ENCODE measurements around the gene SLC6A18.
"Not testable (repeated sequence)": the region's sequence is repeated elsewhere in the genome, so short reads cannot be mapped to it uniquely, and the experiment has no call there.

Gene SLC6A18

DNA sequence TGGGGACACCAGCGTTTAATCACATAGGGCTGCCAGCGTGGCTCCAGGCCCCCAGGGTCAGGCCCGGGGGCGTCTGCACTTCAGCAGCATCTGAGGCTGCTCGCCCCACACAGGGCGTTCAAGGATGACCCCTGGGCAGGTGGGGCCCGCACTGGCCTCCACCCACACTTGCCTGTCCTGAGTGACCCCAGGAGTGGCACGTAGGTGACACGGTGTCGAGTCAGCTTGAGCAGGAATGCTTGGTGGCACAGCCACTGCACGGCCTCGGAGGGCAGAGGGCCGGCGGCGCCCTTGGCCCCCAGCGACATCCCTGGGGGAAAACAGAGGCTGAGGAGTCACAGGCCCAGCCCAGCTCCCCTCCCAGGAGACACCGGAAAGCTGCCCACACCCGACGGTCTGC lies 29.0 kb downstream of the SLC6A18 start:
- no peak for DNase-seq (ENCODE audit: low read depth in 2 of 2)

DNA sequence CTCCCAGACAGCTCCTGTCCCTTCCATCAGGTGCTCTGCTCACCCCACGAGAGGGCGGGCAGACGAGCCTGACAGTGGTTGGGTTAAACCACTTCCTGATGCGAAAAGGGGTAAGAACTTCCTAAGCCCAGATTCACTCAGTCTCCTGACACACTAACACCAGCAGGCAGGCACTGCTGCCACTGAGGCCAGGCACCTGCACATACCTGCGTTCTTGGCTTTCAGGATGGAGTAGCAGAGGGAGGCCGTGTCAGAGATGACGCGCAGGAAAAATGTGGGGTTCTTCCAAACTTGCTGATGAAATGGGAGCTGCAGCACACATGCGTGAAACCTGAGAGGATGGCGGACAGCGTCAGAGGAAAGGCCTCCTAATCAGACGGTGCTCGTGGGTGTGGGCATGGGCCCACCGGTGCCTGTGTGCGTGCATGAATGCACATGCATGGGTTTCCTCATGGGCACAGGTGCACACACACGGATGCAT lies 29.9 kb downstream of the SLC6A18 start:
- DNase-seq (ENCODE audit: low read depth in 2 of 2): no peak

DNA sequence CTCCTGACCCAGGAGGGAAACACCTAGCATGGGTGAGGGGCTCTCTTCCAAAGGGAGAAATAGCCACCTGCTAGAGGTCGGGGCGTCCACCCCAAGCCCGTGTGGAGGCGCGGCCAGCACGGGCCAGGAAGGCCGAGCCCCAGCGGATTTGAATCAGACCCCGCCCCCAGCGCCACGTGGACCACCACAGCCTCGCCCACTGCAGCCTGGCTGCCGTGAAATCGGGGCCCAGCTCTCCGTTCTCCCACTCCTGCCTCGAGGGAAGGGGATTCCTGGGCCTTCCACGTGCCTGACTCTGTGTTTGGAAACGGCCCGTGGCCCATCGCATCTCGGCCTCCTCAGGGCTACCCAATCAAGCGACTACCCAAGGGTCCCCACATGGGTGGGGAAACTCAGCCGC lies 31.6 kb downstream of the SLC6A18 start:
- no peak for DNase-seq (ENCODE audit: low read depth in 2 of 2)

DNA sequence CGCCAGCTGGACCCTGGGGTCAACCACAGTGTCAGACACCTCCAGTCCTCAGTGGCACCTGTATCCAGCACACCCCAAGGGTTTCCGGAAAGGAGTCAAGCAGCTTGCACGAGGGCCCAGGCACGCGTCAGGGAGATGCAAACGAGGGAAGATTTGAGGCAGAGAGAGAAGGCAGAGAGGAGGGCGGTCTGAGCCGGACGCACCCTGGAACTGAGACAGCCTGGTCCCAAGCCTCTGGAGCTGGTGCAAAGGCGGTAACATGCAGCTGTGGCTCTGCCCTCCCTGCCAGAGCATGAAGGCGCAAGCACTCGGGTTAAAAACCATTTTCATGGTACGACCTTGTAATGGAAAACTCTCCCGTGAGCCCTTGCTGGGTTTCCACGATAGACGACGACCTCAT lies 32.2 kb downstream of the SLC6A18 start:
- DNase-seq (ENCODE audit: low read depth in 2 of 2): no peak

DNA sequence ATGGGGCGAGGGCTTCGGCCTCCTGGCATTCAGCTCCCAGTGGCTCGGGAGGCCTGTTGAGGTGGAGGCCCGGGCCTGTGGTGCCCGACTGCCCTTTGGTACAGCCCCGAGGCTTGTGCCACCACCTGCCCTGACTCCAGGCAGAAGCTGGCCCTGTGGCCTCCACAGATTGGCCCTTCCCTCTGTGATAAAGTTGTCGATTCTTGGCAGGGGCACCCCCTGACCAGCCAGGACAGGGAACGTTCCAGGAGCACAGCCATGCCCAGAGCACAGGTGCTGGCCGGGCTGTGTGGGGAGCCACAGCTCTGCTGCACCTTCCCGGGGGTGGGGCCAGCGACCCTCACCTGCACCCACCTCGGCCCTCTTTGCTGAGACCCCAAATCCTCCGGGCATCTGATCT lies 32.7 kb downstream of the SLC6A18 start:
- no peak for DNase-seq (ENCODE audit: low read depth in 2 of 2)

DNA sequence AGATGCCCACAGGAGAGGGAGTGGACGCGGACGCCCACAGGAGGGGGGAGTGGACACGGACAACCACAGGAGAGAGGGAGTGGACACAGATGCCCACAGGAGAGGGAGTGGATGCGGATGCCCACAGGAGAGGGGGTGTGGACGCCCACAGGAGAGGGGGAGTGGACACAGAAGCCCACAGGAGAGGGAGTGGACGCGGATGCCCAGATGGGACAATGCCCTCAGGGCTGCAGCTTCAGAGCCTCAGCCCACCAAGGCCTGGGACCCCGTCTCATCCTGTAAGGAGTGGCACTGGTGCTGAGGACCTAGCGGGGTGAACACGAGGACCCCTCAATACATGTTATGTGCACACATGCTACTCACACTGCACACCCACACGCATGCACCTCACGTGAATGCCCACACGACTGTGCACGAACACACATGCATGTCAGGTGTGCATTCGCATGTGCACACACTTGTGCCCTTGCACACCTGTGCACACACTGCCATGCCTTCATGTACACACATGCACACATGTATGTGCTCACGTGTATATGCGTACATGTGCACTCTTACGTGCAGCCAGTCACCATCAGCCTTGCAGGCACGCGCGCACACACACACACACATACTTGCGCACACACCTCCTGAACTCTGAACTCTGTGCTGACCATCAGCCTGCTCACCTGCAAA lies 34.8 kb downstream of the SLC6A18 start:
- no peak for DNase-seq (ENCODE audit: low read depth in 2 of 2)

DNA sequence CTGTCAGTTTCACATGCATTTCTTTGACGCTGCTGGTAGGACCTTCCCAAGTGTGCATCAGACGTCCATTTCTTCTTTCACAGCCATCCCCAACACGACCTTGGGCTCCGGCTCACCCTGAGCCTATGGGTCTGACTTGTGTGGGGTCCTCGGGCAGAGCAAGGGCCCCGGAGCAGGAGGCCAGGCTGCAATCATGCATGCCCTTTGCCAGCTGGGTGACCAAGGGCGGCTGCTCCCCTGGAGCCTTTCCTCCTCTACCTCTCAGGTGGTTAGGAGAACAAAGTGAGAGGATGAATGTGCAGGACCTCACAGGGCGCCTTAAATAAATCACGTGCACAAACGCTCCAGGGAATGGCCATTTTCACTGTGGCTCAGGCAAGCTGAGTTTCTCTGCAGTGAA lies 36.5 kb downstream of the SLC6A18 start:
- DNase-seq (ENCODE audit: low read depth in 2 of 2): no peak

DNA sequence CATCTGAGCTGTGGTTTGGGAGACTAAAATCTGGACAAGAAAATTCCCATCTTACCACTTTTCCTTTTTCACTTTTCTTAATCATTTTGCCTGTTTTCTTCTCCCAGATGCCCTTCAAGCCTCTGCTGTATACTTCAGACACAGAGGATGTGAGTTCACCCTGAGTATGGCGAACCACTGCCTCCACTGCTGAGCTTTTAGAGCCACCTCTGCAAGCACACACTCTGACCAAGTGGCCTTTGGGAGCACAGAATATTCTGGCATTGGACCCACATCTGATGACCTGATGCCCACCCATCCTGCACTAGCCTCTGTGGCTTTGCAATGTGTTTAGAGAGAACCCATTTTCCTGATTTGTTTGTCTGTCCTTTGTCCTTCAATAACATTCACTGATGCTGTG lies 37.2 kb downstream of the SLC6A18 start:
- no peak for DNase-seq (ENCODE audit: low read depth in 2 of 2)

DNA sequence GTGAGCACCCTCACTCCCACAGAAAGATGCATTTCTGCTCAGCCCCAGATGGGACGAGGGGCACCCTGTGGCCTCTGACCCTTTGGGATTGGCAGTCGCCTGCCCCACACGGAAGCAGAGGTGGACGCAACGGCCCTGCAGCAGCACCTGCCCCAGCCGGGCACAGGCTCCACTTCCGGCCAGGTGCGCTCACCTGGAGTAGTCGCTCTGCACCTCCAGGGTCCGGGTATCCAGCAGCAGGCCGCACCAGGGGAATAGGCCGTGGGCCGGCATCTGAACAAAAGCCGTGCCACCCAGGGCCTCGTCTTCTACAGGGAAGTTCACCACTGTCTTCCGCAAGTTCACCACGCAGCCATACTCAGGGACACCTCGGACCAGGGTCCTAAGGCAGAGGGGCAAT lies 39.0 kb downstream of the SLC6A18 start:
- no peak for DNase-seq (ENCODE audit: low read depth in 2 of 2)

DNA sequence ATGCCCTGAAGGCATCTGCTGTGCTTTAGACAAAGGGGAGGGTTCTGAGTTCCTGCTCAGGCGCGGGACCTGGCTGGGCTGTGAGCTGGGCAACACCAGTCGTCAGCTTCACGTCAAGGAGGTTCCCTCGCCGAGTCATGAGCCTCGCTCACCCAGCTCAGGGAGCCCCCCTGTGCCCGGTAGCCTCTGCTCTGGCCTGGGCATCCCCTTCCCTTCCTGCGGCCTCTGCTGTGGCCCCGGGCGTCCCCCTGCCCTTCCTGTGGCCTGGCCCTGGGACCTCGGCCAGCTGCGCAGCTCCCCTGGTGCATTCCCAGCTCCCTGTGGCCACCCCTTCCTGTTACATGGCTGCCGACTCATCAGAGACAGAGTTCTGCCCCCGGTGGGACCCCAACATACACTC lies 39.8 kb downstream of the SLC6A18 start:
- DNase-seq (ENCODE audit: low read depth in 2 of 2): no peak

DNA sequence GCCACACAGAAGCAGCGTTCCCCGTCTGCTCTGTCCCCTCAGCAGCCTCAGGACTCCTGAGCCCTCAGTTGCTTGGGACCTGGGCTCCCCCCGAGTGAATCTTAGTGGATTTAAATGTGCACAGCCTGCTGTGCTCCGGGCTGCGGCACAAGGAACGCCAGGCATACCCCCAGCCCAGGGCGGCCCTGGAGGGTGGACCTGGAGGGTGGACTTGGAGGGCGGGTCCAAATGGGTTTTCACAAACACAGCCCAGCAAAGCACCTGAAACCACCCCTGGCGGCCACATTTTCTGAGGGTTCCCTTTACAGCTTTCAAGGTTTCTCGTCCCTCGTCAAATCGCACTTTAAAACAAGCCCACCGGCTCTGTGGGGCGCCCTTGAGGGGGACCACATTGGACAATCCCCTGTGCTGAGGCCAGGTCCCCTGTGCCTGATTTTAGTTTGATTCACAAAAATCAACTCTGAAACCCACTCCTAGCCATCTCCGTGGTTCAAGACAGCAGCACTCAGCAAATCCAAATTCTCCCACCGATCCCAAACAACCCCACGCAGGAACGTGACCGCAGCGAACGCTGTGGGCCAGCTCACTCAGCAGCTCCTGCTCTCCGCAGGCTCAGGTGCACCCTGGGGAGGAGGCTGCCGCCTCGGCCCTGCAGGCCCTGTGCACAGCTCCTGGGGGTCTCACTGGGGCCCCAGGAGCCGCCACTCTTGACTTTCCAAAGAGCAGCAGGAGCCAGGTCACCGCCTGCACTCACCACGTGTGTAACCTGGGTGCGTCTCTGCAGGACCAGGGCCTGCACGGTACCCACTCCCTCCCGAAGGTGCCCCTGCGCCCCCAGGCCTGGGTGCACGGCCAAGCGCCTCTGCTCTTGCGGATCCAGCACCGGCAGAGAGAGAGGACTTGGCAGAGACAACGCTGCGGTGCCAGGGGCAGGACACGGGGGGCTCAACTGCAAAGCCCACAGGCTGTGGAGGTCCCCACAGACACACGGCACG lies 40.6 kb downstream of the SLC6A18 start:
- no peak for DNase-seq (ENCODE audit: low read depth in 2 of 2)

DNA sequence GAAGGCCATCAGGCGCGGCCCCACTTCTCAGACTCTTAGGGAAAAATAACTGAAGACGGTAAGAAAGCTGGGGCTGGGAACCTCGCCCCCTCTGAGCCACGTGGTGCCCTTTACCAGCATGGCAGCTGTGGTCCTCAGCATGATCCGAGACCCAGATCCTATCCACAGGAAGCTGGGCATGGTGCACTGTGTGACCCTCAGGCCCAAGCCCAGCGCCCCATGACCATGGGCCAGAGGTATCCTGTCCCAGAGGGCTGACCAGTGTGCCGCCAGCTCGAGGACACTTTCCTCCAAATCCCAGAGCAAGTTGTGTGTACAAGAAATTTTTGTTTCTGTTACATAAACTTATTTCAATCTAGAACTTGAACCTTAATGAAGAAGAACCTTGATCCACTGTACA lies 41.6 kb downstream of the SLC6A18 start:
- DNase-seq (ENCODE audit: low read depth in 2 of 2): no peak

DNA sequence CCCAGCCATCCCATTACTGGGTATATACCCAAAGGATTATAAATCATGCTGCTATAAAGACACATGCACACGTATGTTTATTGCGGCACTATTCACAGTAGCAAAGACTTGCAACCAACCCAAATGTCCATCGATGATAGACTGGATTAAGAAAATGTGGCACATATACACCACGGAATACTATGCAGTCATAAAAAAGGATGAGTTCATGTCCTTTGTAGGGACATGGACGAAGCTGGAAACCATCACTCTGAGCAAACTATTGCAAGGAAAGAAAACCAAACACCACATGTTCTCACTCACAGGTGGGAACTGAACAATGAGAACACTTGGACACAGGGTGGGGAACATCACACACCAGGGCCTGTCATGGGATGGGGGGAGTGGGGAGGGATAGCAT lies 42.3 kb downstream of the SLC6A18 start:
- not testable (repeated sequence) for DNase-seq (ENCODE audit: low read depth in 2 of 2)

DNA sequence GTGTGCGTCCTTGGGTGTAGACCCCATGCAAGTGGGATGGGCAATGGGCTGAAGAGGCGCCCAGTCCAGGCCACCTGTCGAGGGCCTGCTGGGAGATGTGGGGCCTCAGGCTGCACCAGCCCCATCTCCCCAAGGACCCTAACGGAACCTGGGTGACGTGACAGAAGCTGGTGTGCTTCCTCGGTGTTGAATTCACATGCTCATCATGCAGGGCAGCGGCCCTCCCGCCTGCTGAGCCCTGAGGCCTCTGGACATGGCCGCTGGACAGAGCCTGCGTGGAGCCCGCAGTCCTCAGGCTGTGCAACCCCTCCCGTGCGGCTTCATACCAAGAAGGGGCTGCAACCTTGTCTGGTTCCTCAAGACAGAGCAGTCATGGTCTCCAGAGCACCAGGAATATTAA lies 42.9 kb downstream of the SLC6A18 start:
- no peak for DNase-seq (ENCODE audit: low read depth in 2 of 2)

DNA sequence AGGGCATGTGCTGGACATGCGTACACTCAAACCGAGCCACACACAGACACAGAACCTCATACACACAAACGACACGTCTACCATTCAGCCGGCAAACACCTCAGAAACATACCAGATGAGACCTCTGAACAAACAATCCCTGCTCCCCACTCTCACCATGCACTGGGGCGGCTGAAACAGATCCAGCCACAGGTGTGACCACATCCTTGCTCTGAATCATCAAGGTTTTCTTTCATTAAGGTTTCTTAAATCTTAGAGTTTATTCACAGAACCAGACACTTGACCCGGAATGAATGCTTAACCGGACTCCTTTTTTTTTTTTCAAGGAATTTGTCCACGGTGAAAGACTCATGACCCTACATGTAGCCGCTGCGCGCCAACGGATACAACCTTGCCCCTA lies 43.5 kb downstream of the SLC6A18 start:
- DNase-seq (ENCODE audit: low read depth in 2 of 2): no peak

DNA sequence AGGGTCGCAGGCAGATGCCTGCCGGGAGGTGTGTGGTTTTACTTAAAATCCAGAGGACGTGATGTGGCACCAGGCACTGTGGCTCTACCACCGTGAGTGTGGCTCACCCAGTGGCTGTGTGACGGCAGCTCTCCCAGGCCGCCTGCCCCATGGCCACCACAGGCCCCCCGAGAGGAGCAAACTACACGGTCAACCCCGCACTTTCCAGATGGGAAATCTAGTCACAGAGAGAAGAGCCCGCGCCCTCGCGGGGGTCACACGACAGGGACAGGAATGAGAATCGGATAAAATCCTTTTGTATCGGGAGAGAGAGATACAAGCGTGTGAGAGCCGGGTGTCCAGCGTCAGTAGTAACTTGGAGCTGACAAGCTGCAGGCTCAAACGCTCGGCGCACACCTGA lies 45.2 kb downstream of the SLC6A18 start:
- DNase-seq (ENCODE audit: low read depth in 2 of 2): no peak

DNA sequence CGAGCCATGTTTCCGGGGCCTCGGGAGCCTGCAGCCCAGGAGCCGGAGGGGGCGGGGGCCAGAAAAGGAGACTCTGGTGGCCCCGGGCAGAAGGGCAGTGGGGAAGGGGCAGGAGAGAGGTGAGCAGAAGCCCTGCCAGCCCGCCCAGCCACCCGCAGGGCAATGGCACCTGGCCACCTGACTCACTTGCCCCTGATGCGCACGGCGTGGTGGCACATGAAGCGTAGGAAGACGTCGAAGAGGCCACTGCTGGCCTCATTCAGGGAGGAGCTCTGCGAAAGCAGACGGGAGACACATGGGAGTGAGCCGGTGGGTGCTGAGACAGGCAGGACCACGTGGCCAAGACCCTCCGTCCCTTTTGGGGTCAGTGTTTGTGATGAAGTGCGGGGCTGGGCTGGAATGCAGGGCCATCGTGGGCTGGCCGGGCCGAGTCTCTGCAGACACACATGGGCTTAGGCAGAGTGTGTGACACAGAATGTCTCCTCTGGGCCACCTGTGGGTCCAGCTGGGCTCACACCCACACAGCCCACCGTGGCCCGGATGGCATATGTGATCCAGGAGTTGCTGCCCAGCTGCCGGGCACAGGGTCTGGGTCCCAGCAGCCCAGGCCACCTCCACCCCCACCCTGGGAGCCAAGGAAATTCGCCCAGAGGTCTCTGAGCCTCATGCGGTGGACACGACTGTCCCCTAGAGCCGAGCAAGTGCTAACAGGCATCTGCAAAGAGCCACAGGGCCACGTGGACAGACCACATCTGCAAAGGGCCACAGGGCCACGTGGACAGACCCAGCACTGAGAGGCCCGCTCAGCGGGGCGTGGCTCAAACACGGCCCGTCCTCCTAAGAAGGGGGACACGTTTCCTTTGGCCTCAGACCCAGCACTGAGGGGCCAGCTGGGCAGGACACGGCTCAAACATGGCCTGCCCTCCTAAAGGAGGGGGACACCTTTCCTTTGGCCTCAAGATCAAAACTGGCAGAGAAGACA lies 46.0 kb downstream of the SLC6A18 start:
- DNase-seq (ENCODE audit: low read depth in 2 of 2): no peak

DNA sequence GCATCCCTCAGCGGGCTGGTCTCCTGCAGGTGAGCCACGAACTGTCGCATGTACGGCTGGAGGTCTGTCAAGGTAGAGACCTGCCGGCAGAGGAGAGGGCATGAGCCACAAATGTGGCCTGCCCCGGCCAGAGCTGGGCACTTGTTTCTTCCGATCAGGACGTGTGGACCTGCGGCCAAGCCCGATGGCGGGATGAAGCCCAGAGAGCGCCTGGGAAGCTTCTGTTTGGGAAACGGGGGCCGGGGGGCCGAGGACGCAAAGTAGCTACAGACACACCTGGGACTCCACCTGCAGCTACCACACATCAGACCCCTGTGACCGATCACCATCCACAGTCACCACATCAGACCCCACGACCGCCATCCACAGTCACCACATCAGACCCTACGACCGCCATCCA lies 47.0 kb downstream of the SLC6A18 start:
- no peak for DNase-seq (ENCODE audit: low read depth in 2 of 2)

DNA sequence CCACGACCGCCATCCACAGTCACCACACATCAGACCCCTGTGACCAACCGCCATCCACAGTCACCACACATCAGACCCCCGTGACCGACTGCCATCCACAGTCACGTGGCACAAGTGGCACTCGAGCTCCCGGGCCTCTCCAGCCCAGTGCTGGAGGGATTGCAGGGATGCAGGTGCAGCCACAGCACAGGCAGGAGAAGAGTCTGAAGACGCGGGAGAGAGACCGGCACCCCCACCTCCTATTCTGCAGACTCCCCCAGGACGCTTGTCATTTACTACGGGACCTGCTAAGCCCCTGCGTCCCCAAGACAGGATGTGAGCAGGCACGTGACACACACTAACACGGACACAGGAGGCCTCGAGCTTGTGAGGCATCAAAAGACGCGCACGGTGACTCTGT lies 48.6 kb downstream of the SLC6A18 start:
- no peak for DNase-seq (ENCODE audit: low read depth in 2 of 2)

DNA sequence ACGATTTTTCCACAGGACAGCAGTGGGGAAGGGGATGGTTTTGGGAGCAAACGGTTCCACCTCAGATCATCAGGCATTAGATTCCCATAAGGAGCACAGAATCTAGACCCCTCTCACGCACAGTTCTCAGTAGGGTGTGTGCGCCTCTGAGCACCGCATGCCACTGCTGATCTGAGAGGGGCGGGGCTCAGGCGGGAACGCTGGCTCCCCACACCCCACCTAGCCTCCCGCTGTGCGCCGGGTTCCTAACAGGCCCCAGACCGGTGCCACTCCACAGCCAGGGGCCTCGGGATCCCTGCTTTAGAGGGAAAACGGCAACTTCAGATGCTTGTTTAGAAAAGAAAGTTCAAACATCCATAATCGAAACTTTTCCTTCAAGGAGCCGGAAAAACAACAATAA lies 49.3 kb downstream of the SLC6A18 start:
- no peak for DNase-seq (ENCODE audit: low read depth in 2 of 2)
